SK-N-SH (cell line): ENCODE results near the gene RASA1. TPM values are rescaled to one million over a fixed set of nuclear protein-coding genes. Genes with fewer than 3 reads are reported as not detected.

ENCODE experiments used
- CTCF ChIA-PET: fragments of 300-600, 350-600 bp; formaldehyde crosslinking; extraction: SDS; loops from one replicate; lab custom pipeline; 2021; lab: Yijun Ruan, JAX
- POLR2A ChIA-PET: fragments of 350-600 bp; sonication (Branson Sonifier 250); formaldehyde crosslinking; extraction: SDS; loops from one replicate; lab custom pipeline; 2020; ENCODE audit warnings: antibody characterized with exemption, inconsistent platforms; lab: Yijun Ruan, JAX
- DNase-seq: peaks from one replicate; pipeline ENCODE4 v3.0.0; 2012
- H2AFZ ChIP-seq: fragments of 200-600 bp; sonication (generic); 2 replicates; pipeline ENCODE4 v1.8.1; 2016; ENCODE audit warnings: antibody characterized with exemption, mild to moderate bottlenecking, low read depth
- H3F3A ChIP-seq: fragments of 200-600 bp; sonication (generic); replicated peaks from 2 replicates; pipeline ENCODE3; 2016; ENCODE audit warnings: antibody characterized with exemption, mild to moderate bottlenecking; ENCODE audit not compliant: insufficient read depth
- H3K27ac ChIP-seq, 2 experiments: fragments of 200-500 bp in 1 of 2; fragments of 200-600 bp in 1 of 2; sonication (Bioruptor generic) in 1 of 2; sonication (generic), shearing (Covaris generic) in 1 of 2; 2 replicates each; pipeline versions ENCODE4 v1.5.1 to v1.6.1; 2014 to 2016; ENCODE audit warnings: low read depth in 2 of 2, inconsistent platforms in 1 of 2, low read length in 1 of 2, mild to moderate bottlenecking in 1 of 2, mixed read lengths in 1 of 2
- H3K27me3 ChIP-seq: fragments of 200-600 bp; sonication (generic), shearing (Covaris generic); 2 replicates; pipeline ENCODE4 v1.6.1; 2016; ENCODE audit warnings: mixed run types; ENCODE audit not compliant: insufficient read depth
- H3K36me3 ChIP-seq, 2 experiments: fragments of 200-500 bp in 1 of 2; fragments of 200-600 bp in 1 of 2; sonication (Bioruptor generic) in 1 of 2; sonication (generic) in 1 of 2; replicated peaks in 1 of 2; 2 replicates each; pipeline versions ENCODE3 to v1.5.1; 2014 to 2016; ENCODE audit warnings: low read length in 1 of 2, mild to moderate bottlenecking in 1 of 2; ENCODE audit not compliant: insufficient read depth in 2 of 2, control insufficient read depth in 1 of 2
- H3K4me1 ChIP-seq, 2 experiments: fragments of 200-500 bp in 1 of 2; fragments of 200-600 bp in 1 of 2; sonication (Bioruptor generic) in 1 of 2; sonication (generic), shearing (Covaris generic) in 1 of 2; 2 replicates each; pipeline versions ENCODE4 v1.5.1 to v1.6.1; 2014 to 2016; ENCODE audit warnings: low read depth in 1 of 2, low read length in 1 of 2, mixed run types in 1 of 2; ENCODE audit not compliant: insufficient read depth in 2 of 2, control insufficient read depth in 1 of 2
- H3K4me2 ChIP-seq: fragments of 200-600 bp; sonication (generic), shearing (Covaris generic); 2 replicates; pipeline ENCODE4 v1.6.1; 2017; ENCODE audit warnings: mixed run types
- H3K4me3 ChIP-seq, 2 experiments: fragments of 200-500 bp in 1 of 2; fragments of 200-600 bp in 1 of 2; sonication (Bioruptor generic) in 1 of 2; sonication (generic), shearing (Covaris generic) in 1 of 2; 2 replicates each; pipeline versions ENCODE4 v1.5.1 to v1.8.1; 2014 to 2016; ENCODE audit warnings: low read depth in 2 of 2, inconsistent platforms in 1 of 2, low read length in 1 of 2, mild to moderate bottlenecking in 1 of 2, mixed read lengths in 1 of 2, moderate library complexity in 1 of 2
- H3K79me2 ChIP-seq: fragments of 200-600 bp; sonication (generic); 2 replicates; pipeline ENCODE4 v1.8.1; 2017; ENCODE audit warnings: mild to moderate bottlenecking; ENCODE audit not compliant: insufficient read depth
- H3K9ac ChIP-seq: fragments of 200-600 bp; sonication (generic); 2 replicates; pipeline ENCODE4 v1.6.1; 2017; ENCODE audit warnings: mixed run types
- H3K9me2 ChIP-seq: fragments of 200-600 bp; sonication (generic); 2 replicates; pipeline ENCODE4 v1.6.1; 2017; ENCODE audit warnings: mixed run types
- H3K9me3 ChIP-seq: fragments of 200-600 bp; sonication (generic); 2 replicates; pipeline ENCODE4 v1.6.1; 2017; ENCODE audit warnings: mixed run types, mild to moderate bottlenecking, moderate library complexity
- H4K20me1 ChIP-seq: fragments of 200-600 bp; sonication (generic); 2 replicates; pipeline ENCODE4 v1.6.1; 2017; ENCODE audit warnings: mild to moderate bottlenecking, mixed run types; ENCODE audit not compliant: insufficient read depth
- CHD2 ChIP-seq: fragments of 150-350 bp; IDR thresholded peaks from 2 replicates; pipeline ENCODE4 v1.6.1; 2018; ENCODE audit warnings: low read length; ENCODE audit not compliant: partially characterized antibody
- CTCF ChIP-seq: fragments of 200-600 bp; sonication (generic); IDR thresholded peaks from 2 replicates; pipeline ENCODE4 v1.6.1; 2017; ENCODE audit warnings: antibody characterized with exemption, mild to moderate bottlenecking, moderate library complexity
- ELF1 ChIP-seq: IDR thresholded peaks from 2 replicates; pipeline ENCODE4 v1.4.0; 2012
- EP300 ChIP-seq, 2 experiments: IDR thresholded peaks; 2 replicates each; pipeline versions ENCODE4 v1.4.0 to v1.6.1; 2012; ENCODE audit warnings: borderline replicate concordance in 1 of 2, low read depth in 1 of 2, low read length in 1 of 2
- FOSL2 ChIP-seq: IDR thresholded peaks from 2 replicates; pipeline ENCODE4 v1.4.0; 2012; ENCODE audit warnings: low read depth, mild to moderate bottlenecking, moderate library complexity, borderline replicate concordance
- GATA2 ChIP-seq: sonication (generic); formaldehyde crosslinking; IDR thresholded peaks from 2 replicates; pipeline ENCODE4 v1.5.0; 2020; ENCODE audit warnings: mild to moderate bottlenecking, missing genetic modification reagents
- IRF3 ChIP-seq: fragments of 150-350 bp; IDR thresholded peaks from 2 replicates; pipeline ENCODE4 v1.6.1; 2016; ENCODE audit warnings: mild to moderate bottlenecking, low read depth, low read length
- PBX3 ChIP-seq: IDR thresholded peaks from 2 replicates; pipeline ENCODE4; 2012
- POLR2AphosphoS5 ChIP-seq: IDR thresholded peaks from 2 replicates; pipeline ENCODE4 v1.6.1; 2012; ENCODE audit warnings: low read depth, low read length
- RAD21 ChIP-seq: IDR thresholded peaks from 2 replicates; pipeline ENCODE4 v1.6.1; 2012; ENCODE audit warnings: mild to moderate bottlenecking, low read length
- REST ChIP-seq: IDR thresholded peaks from 2 replicates; pipeline ENCODE4 v1.6.1; 2012; ENCODE audit warnings: mild to moderate bottlenecking, low read depth, low read length, moderate library complexity
- RFX5 ChIP-seq: IDR thresholded peaks from 2 replicates; pipeline ENCODE4 v1.6.1; 2012; ENCODE audit warnings: mild to moderate bottlenecking, improper control_type of control experiment, low read length
- TAF1 ChIP-seq: IDR thresholded peaks from 2 replicates; pipeline ENCODE4 v1.6.1; 2012; ENCODE audit warnings: low read depth, mild to moderate bottlenecking, low read length, moderate library complexity, borderline replicate concordance
- USF2 ChIP-seq: fragments of 150-350 bp; IDR thresholded peaks from 2 replicates; pipeline ENCODE4 v1.6.1; 2017; ENCODE audit warnings: antibody characterized with exemption, low read length, low read depth, borderline replicate concordance
- YY1 ChIP-seq: IDR thresholded peaks from 2 replicates; pipeline ENCODE4 v1.4.0; 2012; ENCODE audit warnings: low read depth, mild to moderate bottlenecking
- ZBTB33 ChIP-seq: IDR thresholded peaks from 2 replicates; pipeline ENCODE4 v1.4.0; 2012; ENCODE audit warnings: low read depth, borderline replicate concordance
- WGBS: methylation state at CpG from one replicate; pipeline ENCODE4 v1.1.6; 2017; ENCODE audit warnings: low lambda C conversion rate; 5-methylcytosine and 5-hydroxymethylcytosine counted together
- polyA plus RNA-seq, 3 experiments: library from polyadenylated mRNA; depleted of rRNA; stranded (reverse); fragments of >200 nt; gene quantifications; 2 replicates each; pipeline ENCODE4 v1.2.3, GENCODE V29; 2012

The RASA1 gene
- polyA plus RNA-seq, 1 of the 3 experiments (the other 2 are of a cell fraction): 49.1 TPM

GRCh38 chr5:87359106-87359505 lies 91.4 kb downstream of the RASA1 start (continued):
- TF ChIP-seq REST: no peak
- no peak for TF ChIP-seq TAF1
- TF ChIP-seq USF2: no peak
- no peak for TF ChIP-seq RFX5
- no peak for TF ChIP-seq YY1
- no peak for TF ChIP-seq ELF1
- no peak for TF ChIP-seq CHD2
- no peak for TF ChIP-seq FOSL2

GRCh38 chr5:87360132-87360531 lies 92.4 kb downstream of the RASA1 start:
- Histone ChIP-seq H3K27ac (no peak overlapping the region), H3K36me3 (peaks cover 55 to 80% of the 10 kb centered on the region in 2 experiments), H4K20me1 (no peaks in the 10 kb centered on the region), H3F3A (peaks cover 21% of the 10 kb centered on the region), H3K9ac (no peak overlapping the region), H3K9me3 (no peaks in the 10 kb centered on the region), H3K4me1 (no peaks in the 10 kb centered on the region; a peak in 2 of 4 replicates), H3K4me2 (no peak overlapping the region), H3K27me3 (no peaks in the 10 kb centered on the region), H3K9me2 (no peaks in the 10 kb centered on the region), H3K79me2 (peaks cover 45% of the 10 kb centered on the region; the same call in 1 of the 2 replicates), H3K4me3 (no peak overlapping the region), H2AFZ (no peak overlapping the region)
- TF ChIP-seq PBX3: no peak
- TF ChIP-seq RAD21: no peak
- no peak for TF ChIP-seq ZBTB33
- no peak for TF ChIP-seq POLR2AphosphoS5
- TF ChIP-seq IRF3: no peak
- no peak for TF ChIP-seq FOSL2
- no peak for TF ChIP-seq CTCF
- no peak for TF ChIP-seq TAF1
- TF ChIP-seq EP300 (IDR thresholded peaks at IDR 0.05; ENCODE audit: borderline replicate concordance in 1 of 2, low read depth in 1 of 2, low read length in 1 of 2): no peak
- no peak for TF ChIP-seq ELF1
- TF ChIP-seq GATA2 (CRISPR knock-in tag): no peak
- TF ChIP-seq USF2: no peak
- ChIA-PET POLR2A (interaction anchor here (0.6 kb wide), 1 partner anchor 93 kb away, joined by 3 read pairs; the partner anchor contains the start of gene RASA1), CTCF (no interaction called here)
- DNase-seq: no peak
- WGBS: 98% methylated on average over 11 of the region's 11 CpGs
